Measurements from ENCODE around the gene UBTD2.

GRCh38 chr5:172299916-172300439 is 16.4 kb upstream of the UBTD2 start:
- TF ChIP-seq CTCF (optimal IDR thresholded peaks at IDR 0.05 in 1 of 3, IDR thresholded peaks at IDR 0.05 in 1 of 3, conservative IDR thresholded peaks at IDR 0.05 in 1 of 3; ENCODE audit: extremely low read depth in 1 of 3, insufficient read depth in 2 of 3, low read length in 3 of 3): no peak
- TF ChIP-seq EZH2 (IDR thresholded peaks at IDR 0.05; ENCODE audit: low read length): no peak

Measured in keratinocyte (primary cell).